Right ventricle myocardium superior (tissue), 1 donor: Measurements from ENCODE around the gene MSANTD2. TPM values are rescaled to one million over a fixed set of nuclear protein-coding genes. Genes with fewer than 3 reads are reported as not detected.

ENCODE experiments used
- ATAC-seq: fragments of 200-7000 bp; cut with Tn5 transposase; one replicate; pipeline ENCODE4 v1.9.1; 2020; ENCODE audit warnings: mild to moderate bottlenecking; ENCODE audit not compliant: poor library complexity
- DNase-seq: peaks from one replicate; pipeline ENCODE4 v3.0.0-alpha.2; 2020
- intact Hi-C: fragments of 100-400 bp; cut with DNase I; formaldehyde crosslinking; loops from one replicate; pipeline ENCODE4 v1.11.2; 2022
- long read RNA-seq: library from polyadenylated mRNA; unstranded; transcript quantifications from one replicate; pipeline ENCODE4 v2.0.0, GENCODE V29; 2021
- total RNA-seq: library from RNA; stranded (reverse); fragmentation: NEBNext Ultra II Directional; extraction: Animal tissue kit (Norgen Biotek cat#: 25700); gene quantifications from one replicate; pipeline ENCODE4 v1.2.1, GENCODE V29; 2021
- donor health status: DM: no; HTN: yes; CAD: no; lungs with severe emphysema.

Gene MSANTD2
- total RNA-seq: 4.0 TPM
- long read RNA-seq, partial matches to known transcripts: 0 of 3 reads
- long read RNA-seq, other reads (novel, unspliced or antisense): 1 of 3 reads

- peak; percentile 99 for ATAC-seq
- intact Hi-C loops: no loop called here
- DNase-seq: peak; percentile 90
These were observed at the start of gene MSANTD2 for GRCh38 chr11:124800226-124800929. MSANTD2 (minus strand) TSS chr11:124800406; CDS start chr11:124800380, 26 bp downstream.

DNA sequence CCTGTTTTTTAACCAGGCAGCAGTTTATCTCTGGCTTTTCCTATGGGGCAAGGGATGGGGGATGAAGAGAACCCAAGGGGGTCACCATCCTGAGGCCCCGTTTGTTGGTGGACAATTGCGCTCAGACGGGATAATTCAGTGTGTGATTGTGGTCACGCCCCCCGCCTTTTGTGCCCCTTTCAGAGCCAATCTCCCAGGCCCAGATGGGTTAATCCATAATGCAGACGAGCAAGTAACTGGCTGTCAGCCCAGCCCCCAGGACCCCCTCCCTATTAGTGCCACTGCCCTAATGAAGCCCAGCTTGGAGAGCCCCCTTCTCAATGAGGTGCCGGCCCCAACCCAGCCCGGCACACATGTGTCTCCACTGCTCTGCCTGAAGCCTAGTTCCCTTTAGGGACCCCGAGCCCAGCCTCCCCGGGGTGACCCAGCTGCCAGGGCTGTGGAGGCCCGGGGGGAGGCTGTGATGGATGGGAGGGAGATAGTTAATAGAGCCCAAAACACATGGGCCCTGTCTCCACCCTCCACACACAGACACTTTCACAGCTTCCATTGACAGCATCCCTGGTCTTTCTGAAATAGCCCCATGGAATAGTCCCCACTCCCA lies 46.0 kb upstream of the MSANTD2 start:
- no peak for ATAC-seq
- no peak for DNase-seq
- intact Hi-C loops: no loop called here

DNA sequence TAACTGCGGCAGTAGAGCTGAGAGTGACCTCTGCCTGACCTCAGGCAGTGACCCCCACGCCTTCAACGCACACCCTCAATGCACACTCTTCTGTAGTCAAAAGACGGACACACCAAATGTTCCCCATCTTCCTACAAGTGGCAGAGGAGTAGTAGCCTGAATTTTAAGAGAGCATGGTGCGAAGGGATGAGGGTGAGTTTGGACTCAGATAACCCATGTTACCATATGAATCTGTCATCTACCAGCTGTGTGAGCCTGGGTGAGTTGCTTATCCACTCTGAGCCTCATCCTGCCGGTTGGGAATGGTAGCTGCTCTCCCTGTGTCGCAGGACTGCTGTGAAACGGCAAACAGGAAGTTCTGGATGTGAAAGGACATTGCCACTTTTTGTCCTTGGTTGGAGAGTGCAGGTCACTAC lies 44.5 kb upstream of the MSANTD2 start:
- ATAC-seq (no peak), DNase-seq (no peak)
- intact Hi-C loops: no loop called here

DNA sequence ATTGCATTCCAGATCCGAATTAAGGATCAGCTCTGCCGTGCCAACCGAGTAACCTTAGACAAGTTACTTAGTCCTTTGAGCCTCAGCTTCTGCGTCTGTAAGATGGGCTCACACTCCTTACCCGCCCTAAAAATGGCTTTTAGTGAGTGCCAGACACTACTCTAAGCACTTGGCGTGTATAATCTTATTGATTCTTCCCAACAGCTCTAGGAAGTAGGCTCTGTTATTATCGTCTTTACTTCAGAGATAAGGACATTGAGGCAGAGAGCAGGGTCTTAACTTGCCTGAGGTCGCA lies 43.4 kb upstream of the MSANTD2 start:
- ATAC-seq (no peak), DNase-seq (no peak)
- intact Hi-C loops: no loop called here

- intact Hi-C loops: no loop called here
- no peak for DNase-seq
- ATAC-seq: no peak
These were observed 42.1 kb upstream of the MSANTD2 start for GRCh38 chr11:124842305-124842704.

GRCh38 chr11:124841840-124842239 lies 41.6 kb upstream of the MSANTD2 start:
- intact Hi-C loops: no loop called here
- ATAC-seq (no peak), DNase-seq (no peak)

- DNase-seq: no peak
- intact Hi-C loops: no loop called here
These were observed 41.0 kb upstream of the MSANTD2 start for GRCh38 chr11:124841201-124841600.

GRCh38 chr11:124840666-124841065 lies 40.5 kb upstream of the MSANTD2 start:
- no peak for ATAC-seq

More at GRCh38 chr11:124841201-124841600, 41.0 kb upstream of the MSANTD2 start:
- no peak for ATAC-seq

DNA sequence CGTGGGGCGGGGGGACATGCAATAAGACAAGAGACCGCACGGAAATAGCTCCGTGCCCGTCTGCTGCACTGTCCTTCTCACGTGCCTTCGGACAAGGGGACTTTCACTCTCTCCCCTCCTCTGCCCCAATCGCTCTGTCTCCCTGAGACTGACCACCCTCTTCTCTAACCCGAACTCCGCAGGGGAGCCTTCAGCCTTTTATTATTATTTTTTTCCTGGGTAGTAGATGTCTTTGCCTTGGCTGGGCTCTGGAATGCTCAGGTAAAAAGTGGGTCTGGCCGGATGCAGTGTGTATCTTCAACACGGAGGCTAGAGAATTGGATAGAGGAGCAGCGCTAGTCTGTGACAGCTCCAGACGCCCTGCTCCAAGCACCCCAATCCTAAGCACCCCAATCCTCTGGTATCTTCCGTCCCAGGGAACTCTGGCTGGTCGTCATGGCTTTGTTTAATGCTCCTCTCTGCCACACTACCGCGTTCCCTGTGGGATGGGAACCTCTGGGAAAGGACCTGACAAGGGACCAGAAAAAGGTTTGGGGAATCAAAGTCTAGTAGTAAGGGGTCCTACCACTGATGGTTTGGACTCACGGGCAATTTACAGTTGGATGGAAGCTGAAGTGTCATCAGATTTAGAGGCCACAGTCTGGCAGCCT lies 39.9 kb upstream of the MSANTD2 start:
- intact Hi-C loops: loop anchor here (5.0 to 10.0 kb wide), 2 partner anchors 75 to 198 kb away; partner anchors contain the start of gene ESAM
- ATAC-seq (no peak), DNase-seq (no peak)

More at GRCh38 chr11:124840666-124841065, 40.5 kb upstream of the MSANTD2 start:
- no peak for DNase-seq
- intact Hi-C loops: no loop called here

GRCh38 chr11:124839128-124839971 lies 39.1 kb upstream of the MSANTD2 start:
- no peak for ATAC-seq
- peak; percentile 38 for DNase-seq
- intact Hi-C loops: loop anchor here (5.0 to 10.0 kb wide), 2 partner anchors 75 to 197 kb away; partner anchors contain the start of gene ESAM

DNA sequence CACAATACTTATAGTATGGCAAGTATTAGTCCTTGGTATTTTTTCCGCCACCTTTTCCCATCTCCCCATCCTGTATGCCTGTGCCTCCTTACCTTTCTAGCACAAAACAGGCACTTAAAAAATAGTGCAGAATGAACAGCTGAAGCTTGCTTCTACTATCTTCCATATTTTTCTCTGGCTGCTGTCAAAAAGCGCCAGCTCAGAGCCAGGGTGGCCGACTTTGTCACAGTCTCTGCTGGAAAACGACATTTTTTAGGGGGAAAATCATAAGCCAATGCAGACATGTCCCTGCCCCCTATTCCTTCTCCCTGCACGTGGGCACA lies 38.6 kb upstream of the MSANTD2 start:
- DNase-seq: no peak
- ATAC-seq: no peak

GRCh38 chr11:124837491-124837856 lies 37.3 kb upstream of the MSANTD2 start:
- DNase-seq: no peak
- peak; percentile 63 for ATAC-seq
- intact Hi-C loops: loop anchor here (2.0 to 10.0 kb wide), 3 partner anchors 73 to 195 kb away; partner anchors contain the start of gene ESAM

More for the DNA sequence above, 38.6 kb upstream of the MSANTD2 start:
- intact Hi-C loops: loop anchor here (5.0 to 10.0 kb wide), 2 partner anchors 74 to 196 kb away; partner anchors contain the start of gene ESAM

- ATAC-seq: no peak
- intact Hi-C loops: loop anchor here (2.0 to 10.0 kb wide), 3 partner anchors 71 to 194 kb away; partner anchors contain the start of gene ESAM
- no peak for DNase-seq
These were observed 35.7 kb upstream of the MSANTD2 start for GRCh38 chr11:124835918-124836317.

DNA sequence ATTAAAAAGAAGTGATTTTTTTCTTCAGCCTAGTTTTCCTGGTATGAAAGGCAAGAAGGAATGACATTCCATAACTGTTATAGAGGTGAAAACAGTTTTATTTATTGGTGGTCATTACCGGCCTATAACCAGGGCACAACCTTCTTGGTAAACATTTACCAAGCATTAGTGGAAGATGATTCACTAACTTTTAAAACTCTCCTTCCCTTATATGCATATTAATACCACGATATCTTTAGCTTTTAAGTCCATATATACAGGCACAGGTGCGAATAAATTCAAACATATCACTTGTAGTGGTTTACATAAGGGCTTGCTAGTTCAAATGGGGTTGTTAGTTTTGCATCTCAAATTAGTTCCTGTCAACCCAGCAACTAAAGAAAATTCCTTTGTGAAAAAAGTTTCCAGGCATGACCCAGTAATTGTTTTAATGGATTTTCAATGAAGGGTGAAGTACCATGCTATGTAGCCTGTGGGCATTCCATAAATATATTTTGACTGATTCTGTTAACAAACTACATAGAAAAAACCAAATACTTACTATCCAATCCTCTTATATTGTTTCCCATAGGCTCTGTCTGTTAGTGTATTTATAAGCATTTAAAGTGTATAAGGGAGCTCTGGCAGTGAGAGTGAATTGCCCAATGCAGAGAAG lies 34.4 kb upstream of the MSANTD2 start:
- no peak for ATAC-seq
- intact Hi-C loops: loop anchor here (5.0 to 10.0 kb wide), 2 partner anchors 70 to 192 kb away; partner anchors contain the start of gene ESAM
- DNase-seq: no peak

GRCh38 chr11:124832571-124832970 lies 32.4 kb upstream of the MSANTD2 start:
- no peak for ATAC-seq
- intact Hi-C loops: loop anchor here (10.0 kb wide), 1 partner anchor 68 kb away; the partner anchor contains the start of gene ESAM
- DNase-seq: no peak

DNA sequence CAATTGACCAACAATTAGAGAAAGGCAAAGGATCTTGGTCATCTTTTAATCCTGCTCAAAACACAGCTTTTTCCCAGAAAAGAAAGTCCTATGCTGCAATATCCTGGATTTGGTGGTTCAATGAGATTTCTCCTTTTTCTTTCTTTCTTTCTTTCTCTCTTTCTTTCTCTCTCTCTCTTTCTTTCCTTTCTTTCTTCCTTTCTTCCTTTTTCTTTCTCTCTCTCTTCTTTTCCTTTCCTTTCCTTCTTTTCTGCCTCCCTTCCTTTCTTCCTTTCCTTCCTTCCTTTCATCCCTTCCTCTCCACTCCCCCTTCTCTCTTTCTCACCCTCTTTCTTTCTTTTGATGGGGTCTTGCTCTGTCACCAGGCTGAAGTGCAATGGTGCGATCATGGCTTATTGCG lies 31.7 kb upstream of the MSANTD2 start:
- DNase-seq: no peak
- intact Hi-C loops: loop anchor here (10.0 kb wide), 1 partner anchor 67 kb away; the partner anchor contains the start of gene ESAM

GRCh38 chr11:124830749-124831148 lies 30.5 kb upstream of the MSANTD2 start:
- DNase-seq (no peak), ATAC-seq (no peak)
- intact Hi-C loops: loop anchor here (10.0 kb wide), 1 partner anchor 66 kb away; the partner anchor contains the start of gene ESAM

More for the DNA sequence above, 31.7 kb upstream of the MSANTD2 start:
- ATAC-seq: no peak

- intact Hi-C loops: loop anchor here (10.0 kb wide), 1 partner anchor 65 kb away; the partner anchor contains the start of gene ESAM
- no peak for ATAC-seq
- DNase-seq: no peak
These were observed 29.8 kb upstream of the MSANTD2 start for GRCh38 chr11:124829986-124830385.
